ENCODE results near the gene TSPAN6. TPM values are rescaled to one million over a fixed set of nuclear protein-coding genes. Genes with fewer than 3 reads are reported as not detected.
A peak's percentile ranks its signal among the peaks of the same experiment; 100 is the strongest.

The TSPAN6 gene
- total and polyA plus RNA-seq, 2 donors (not counting 1 experiment from before 2014, with no cell fraction given) = 29.2 to 34.1 TPM

- Histone ChIP-seq H3K4me2 (ENCODE audit: extremely low read depth, insufficient read depth, low read length) (no peak overlapping the region), H3K27me3 (ENCODE audit: control insufficient read depth, insufficient read depth, low read length) (no peaks in the 10 kb centered on the region), H3K9me3 (ENCODE audit: control insufficient read depth, insufficient read depth, low read depth, low read length) (no peaks in the 10 kb centered on the region), H3K79me2 (ENCODE audit: control insufficient read depth, insufficient read depth, low read length) (no peaks in the 10 kb centered on the region), H2AFZ (ENCODE audit: low read length) (no peak overlapping the region), H3K4me3 (replicated peaks in 1 of 4; ENCODE audit: control extremely low read depth in 1 of 4, insufficient read depth in 1 of 4, low read depth in 3 of 4, low read length in 4 of 4) (no peak overlapping the region), H3K27ac (ENCODE audit: insufficient read depth, low read length) (peak overlapping the region; percentile 31), H3K4me1 (ENCODE audit: control insufficient read depth, extremely low read depth, insufficient read depth, low read length) (peaks cover 7% of the 10 kb centered on the region), H3K36me3 (ENCODE audit: control insufficient read depth, insufficient read depth, low read length) (no peaks in the 10 kb centered on the region), H4K20me1 (ENCODE audit: control insufficient read depth, extremely low read depth, insufficient read depth, low read length) (no peaks in the 10 kb centered on the region), H3K9ac (ENCODE audit: insufficient read depth, low read length) (no peak overlapping the region)
- TF ChIP-seq, protein P1, sequence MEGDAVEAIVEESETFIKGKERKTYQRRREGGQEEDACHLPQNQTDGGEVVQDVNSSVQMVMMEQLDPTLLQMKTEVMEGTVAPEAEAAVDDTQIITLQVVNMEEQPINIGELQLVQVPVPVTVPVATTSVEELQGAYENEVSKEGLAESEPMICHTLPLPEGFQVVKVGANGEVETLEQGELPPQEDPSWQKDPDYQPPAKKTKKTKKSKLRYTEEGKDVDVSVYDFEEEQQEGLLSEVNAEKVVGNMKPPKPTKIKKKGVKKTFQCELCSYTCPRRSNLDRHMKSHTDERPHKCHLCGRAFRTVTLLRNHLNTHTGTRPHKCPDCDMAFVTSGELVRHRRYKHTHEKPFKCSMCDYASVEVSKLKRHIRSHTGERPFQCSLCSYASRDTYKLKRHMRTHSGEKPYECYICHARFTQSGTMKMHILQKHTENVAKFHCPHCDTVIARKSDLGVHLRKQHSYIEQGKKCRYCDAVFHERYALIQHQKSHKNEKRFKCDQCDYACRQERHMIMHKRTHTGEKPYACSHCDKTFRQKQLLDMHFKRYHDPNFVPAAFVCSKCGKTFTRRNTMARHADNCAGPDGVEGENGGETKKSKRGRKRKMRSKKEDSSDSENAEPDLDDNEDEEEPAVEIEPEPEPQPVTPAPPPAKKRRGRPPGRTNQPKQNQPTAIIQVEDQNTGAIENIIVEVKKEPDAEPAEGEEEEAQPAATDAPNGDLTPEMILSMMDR (conservative IDR thresholded peaks at IDR 0.05 in 1 of 2, IDR thresholded peaks at IDR 0.05 in 1 of 2; ENCODE audit: low read depth in 1 of 2, low read length in 2 of 2) = no peak
- TF ChIP-seq EZH2 (IDR thresholded peaks at IDR 0.05; ENCODE audit: low read length, missing control alignments) = no peak
- no peak for DNase-seq (ENCODE audit: low read depth in 2 of 2)
These were observed 36.4 kb upstream of the TSPAN6 start for GRCh38 chrX:100672966-100673365.

- Histone ChIP-seq H3K27ac (ENCODE audit: insufficient read depth, low read length) (no peak overlapping the region), H3K4me2 (ENCODE audit: extremely low read depth, insufficient read depth, low read length) (no peak overlapping the region), H3K4me1 (ENCODE audit: control insufficient read depth, extremely low read depth, insufficient read depth, low read length) (peaks cover 4% of the 10 kb centered on the region), H2AFZ (ENCODE audit: low read length) (no peak overlapping the region), H3K4me3 (replicated peaks in 1 of 4; ENCODE audit: control extremely low read depth in 1 of 4, insufficient read depth in 1 of 4, low read depth in 3 of 4, low read length in 4 of 4) (no peak overlapping the region), H3K79me2 (ENCODE audit: control insufficient read depth, insufficient read depth, low read length) (no peaks in the 10 kb centered on the region), H3K27me3 (ENCODE audit: control insufficient read depth, insufficient read depth, low read length) (no peaks in the 10 kb centered on the region), H4K20me1 (ENCODE audit: control insufficient read depth, extremely low read depth, insufficient read depth, low read length) (no peaks in the 10 kb centered on the region), H3K9ac (ENCODE audit: insufficient read depth, low read length) (no peak overlapping the region), H3K9me3 (ENCODE audit: control insufficient read depth, insufficient read depth, low read depth, low read length) (no peaks in the 10 kb centered on the region), H3K36me3 (ENCODE audit: control insufficient read depth, insufficient read depth, low read length) (peaks cover 1% of the 10 kb centered on the region)
- no peak for TF ChIP-seq EZH2 (IDR thresholded peaks at IDR 0.05; ENCODE audit: low read length, missing control alignments)
- TF ChIP-seq, protein P1 (conservative IDR thresholded peaks at IDR 0.05 in 1 of 2, IDR thresholded peaks at IDR 0.05 in 1 of 2; ENCODE audit: low read depth in 1 of 2, low read length in 2 of 2) = no peak
- no peak for DNase-seq (ENCODE audit: low read depth in 2 of 2)
These were observed 27.0 kb upstream of the TSPAN6 start for GRCh38 chrX:100663642-100664041.

DNA sequence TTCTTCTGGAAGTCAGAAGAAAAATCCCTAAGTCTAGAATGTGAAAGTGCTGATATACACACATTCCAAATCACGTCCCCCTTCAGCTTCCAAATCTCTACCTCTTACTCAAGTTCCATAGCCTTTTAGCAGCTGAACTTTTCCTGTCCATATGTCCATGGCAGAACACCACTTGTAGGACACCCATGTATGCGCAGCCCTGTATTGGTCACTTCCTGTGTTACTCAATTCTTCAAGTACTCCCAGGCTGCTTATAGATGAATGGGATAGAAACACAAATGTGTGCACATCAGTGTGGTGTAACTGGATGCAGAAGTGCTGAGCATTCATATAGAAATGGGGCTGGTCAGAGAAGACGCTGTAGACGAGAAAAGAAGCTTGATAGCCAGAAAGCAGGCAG is 26.2 kb upstream of the TSPAN6 start:
- H3K9me3 ChIP-seq (ENCODE audit: control insufficient read depth, insufficient read depth, low read depth, low read length) = no peaks in the 10 kb centered on the region
- no peaks in the 10 kb centered on the region for H3K79me2 ChIP-seq (ENCODE audit: control insufficient read depth, insufficient read depth, low read length)
- H3K27ac ChIP-seq (ENCODE audit: insufficient read depth, low read length) = no peak overlapping the region
- no peaks in the 10 kb centered on the region for H3K27me3 ChIP-seq (ENCODE audit: control insufficient read depth, insufficient read depth, low read length)
- H4K20me1 ChIP-seq (ENCODE audit: control insufficient read depth, extremely low read depth, insufficient read depth, low read length) = no peaks in the 10 kb centered on the region
- TF ChIP-seq, protein P1 (conservative IDR thresholded peaks at IDR 0.05 in 1 of 2, IDR thresholded peaks at IDR 0.05 in 1 of 2; ENCODE audit: low read depth in 1 of 2, low read length in 2 of 2) = no peak
- TF ChIP-seq EZH2 (IDR thresholded peaks at IDR 0.05; ENCODE audit: low read length, missing control alignments) = no peak
- peaks cover 1% of the 10 kb centered on the region for H3K36me3 ChIP-seq (ENCODE audit: control insufficient read depth, insufficient read depth, low read length)
- peaks cover 4% of the 10 kb centered on the region for H3K4me1 ChIP-seq (ENCODE audit: control insufficient read depth, extremely low read depth, insufficient read depth, low read length)
- no peak overlapping the region for H2AFZ ChIP-seq (ENCODE audit: low read length)
- H3K4me3 ChIP-seq (replicated peaks in 1 of 4; ENCODE audit: control extremely low read depth in 1 of 4, insufficient read depth in 1 of 4, low read depth in 3 of 4, low read length in 4 of 4) = no peak overlapping the region
- no peak overlapping the region for H3K9ac ChIP-seq (ENCODE audit: insufficient read depth, low read length)
- DNase-seq (ENCODE audit: low read depth in 2 of 2) = peak; percentile 12 to 53
- H3K4me2 ChIP-seq (ENCODE audit: extremely low read depth, insufficient read depth, low read length) = no peak overlapping the region
